A549 (cell line): ENCODE measurements around the gene LRRC37A3. TPM values are rescaled to one million over a fixed set of nuclear protein-coding genes. Genes with fewer than 3 reads are reported as not detected.
"Not testable (repeated sequence)": the region's sequence is repeated elsewhere in the genome, so short reads cannot be mapped to it uniquely, and the experiment has no call there.

Source experiments
- ATAC-seq, 2 experiments: fragments of 200-7000 bp in 1 of 2; fragments of >200 bp in 1 of 2; cut with Nextera tagmentation in 1 of 2; cut with Tn5 transposase in 1 of 2; 3 replicates each; pipeline versions ENCODE4 v1.8.0 to v1.9.1; 2018 to 2020; ENCODE audit warnings: mild to moderate bottlenecking in 1 of 2, moderate library complexity in 1 of 2
- CTCF ChIA-PET: fragments of 300-600 bp; sonication (Branson Sonifier 250); formaldehyde crosslinking; extraction: SDS; loops from one replicate; lab custom pipeline; 2021; ENCODE audit warnings: antibody characterized with exemption, inconsistent platforms; lab: Yijun Ruan, JAX
- POLR2A ChIA-PET: fragments of 350-600 bp; formaldehyde crosslinking; extraction: SDS; loops from one replicate; lab custom pipeline; 2021; ENCODE audit warnings: antibody characterized with exemption, inconsistent platforms; lab: Yijun Ruan, JAX
- DNase-seq, 2 experiments: peaks; one replicate each; pipeline versions ENCODE4 v3.0.0 to v3.0.0-alpha.2; 2011 to 2016; ENCODE audit warnings: low read depth in 1 of 2, low spot score in 1 of 2
- FAIRE-seq: peaks from 2 replicates; lab custom pipeline; 2011; peaks lifted over from hg19 to GRCh38; lab: Jason Lieb, UNC
- H3K27ac ChIP-seq, 2 experiments: fragments of >200 bp; sonication (Bioruptor Twin); formaldehyde crosslinking; 3 replicates each; pipeline ENCODE4 v1.5.1; 2016 to 2017
- H3K4me1 ChIP-seq: fragments of >200 bp; sonication (Bioruptor Twin); formaldehyde crosslinking; 3 replicates; pipeline ENCODE4 v1.6.1; 2016
- H3K4me2 ChIP-seq: fragments of >200 bp; sonication (Bioruptor Twin); formaldehyde crosslinking; 3 replicates; pipeline ENCODE4 v1.6.1; 2016
- H3K4me3 ChIP-seq: fragments of >200 bp; sonication (Bioruptor Twin); formaldehyde crosslinking; 3 replicates; pipeline ENCODE4 v1.5.1; 2016
- H3K9me3 ChIP-seq: fragments of >200 bp; sonication (Bioruptor Twin); formaldehyde crosslinking; 3 replicates; pipeline ENCODE4 v1.6.1; 2016
- JUN ChIP-seq, 2 experiments: fragments of >200 bp; sonication (Bioruptor Twin); formaldehyde crosslinking; IDR thresholded peaks; 2 replicates in 1 of 2; 3 replicates in 1 of 2; pipeline ENCODE4 v1.6.1; 2016 to 2017
- POLR2A ChIP-seq: IDR thresholded peaks from 2 replicates; pipeline ENCODE4 v1.6.1; 2012; ENCODE audit warnings: mild to moderate bottlenecking, low read length
- WGBS: methylation state at CpG from one replicate; pipeline ENCODE4 v1.1.6; 2017; ENCODE audit errors: missing lambda C conversion rate; 5-methylcytosine and 5-hydroxymethylcytosine counted together
- polyA plus RNA-seq, 4 experiments: library from polyadenylated mRNA; depleted of rRNA in 3 of 4; stranded (reverse); fragments of >200 nt; fragmentation: RNase III in 1 of 4; extraction: RNeasy Plus Mini Kit Qiagen cat#74134 plus additional on column Dnase treatment in 1 of 4; gene quantifications; 2 replicates in 3 of 4; 3 replicates in 1 of 4; pipeline ENCODE4 v1.2.3, GENCODE V29; 2011 to 2017
- TF ChIP-seq, protein P1 (sequence below): IDR thresholded peaks from 2 replicates; pipeline ENCODE4 v1.6.1; 2012

Gene LRRC37A3
- polyA plus RNA-seq, 2 of the 4 experiments (the other 2 are of a cell fraction): 2.7 to 4.9 TPM

DNA sequence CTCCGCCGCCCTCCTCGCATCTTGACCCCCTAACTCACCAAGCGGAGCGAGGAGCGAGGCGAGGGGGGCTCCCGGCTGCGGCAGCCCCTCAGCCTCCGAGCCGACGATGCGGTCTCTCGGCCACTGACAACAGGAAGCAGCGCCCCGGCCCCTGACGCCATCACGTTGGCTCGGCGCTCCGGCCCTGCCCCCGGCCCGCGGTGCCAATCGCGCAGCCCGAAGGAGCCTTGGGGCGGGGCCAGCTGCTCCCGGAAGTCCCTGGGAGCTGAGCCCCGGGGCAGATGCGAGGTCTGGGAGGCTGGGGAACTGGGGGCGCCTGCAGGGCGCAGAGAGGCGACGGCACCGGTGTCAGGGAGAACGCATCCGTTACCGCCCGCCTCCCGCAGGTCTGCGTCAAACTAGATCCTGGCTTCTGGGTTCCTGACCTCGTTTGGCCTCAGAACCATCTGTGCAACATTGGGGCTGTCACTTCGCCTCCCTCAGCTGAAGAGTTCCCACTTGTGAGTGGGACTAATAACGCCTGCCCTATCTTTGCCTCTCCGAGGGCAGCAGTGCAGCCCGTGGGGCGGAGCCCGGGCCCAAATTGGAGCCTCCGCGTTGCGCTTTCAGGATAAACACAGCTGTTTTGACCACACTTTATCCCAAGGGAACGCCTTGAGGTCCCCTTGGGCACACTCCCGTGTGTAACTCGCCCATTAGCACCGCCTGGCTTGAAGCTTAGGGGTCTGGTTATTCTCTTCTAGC is 82.1 kb downstream of the LRRC37A3 start:
- DNase-seq: peak; percentile 69 to 83
- 2% methylated on average over 41 of the region's 56 CpGs for WGBS
- FAIRE-seq, CTCF ChIA-PET, H3K9me3 ChIP-seq, H3K4me1 ChIP-seq: not testable (repeated sequence)
- TF ChIP-seq POLR2A (peak; percentile 35; the same call in 1 of the 2 replicates), JUN (IDR thresholded peaks at IDR 0.05) (peak in 1 of 2 experiments; percentile 52; a peak in 2 of 5 replicates)
- TF ChIP-seq, protein P1, sequence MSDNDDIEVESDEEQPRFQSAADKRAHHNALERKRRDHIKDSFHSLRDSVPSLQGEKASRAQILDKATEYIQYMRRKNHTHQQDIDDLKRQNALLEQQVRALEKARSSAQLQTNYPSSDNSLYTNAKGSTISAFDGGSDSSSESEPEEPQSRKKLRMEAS: peak; percentile 18; the same call in 1 of the 2 replicates
- Histone ChIP-seq H3K4me3 (peak overlapping the region; percentile 65), H3K4me2 (peak overlapping the region; percentile 87), H3K27ac (peak overlapping the region; percentile 72 to 93)
- POLR2A ChIA-PET: interaction anchor here (0.7 kb wide), 1 partner anchor 82 kb away, joined by 3 read pairs; the partner anchor contains the start of gene LRRC37A3
- ATAC-seq: peak; percentile 95 to 97

DNA sequence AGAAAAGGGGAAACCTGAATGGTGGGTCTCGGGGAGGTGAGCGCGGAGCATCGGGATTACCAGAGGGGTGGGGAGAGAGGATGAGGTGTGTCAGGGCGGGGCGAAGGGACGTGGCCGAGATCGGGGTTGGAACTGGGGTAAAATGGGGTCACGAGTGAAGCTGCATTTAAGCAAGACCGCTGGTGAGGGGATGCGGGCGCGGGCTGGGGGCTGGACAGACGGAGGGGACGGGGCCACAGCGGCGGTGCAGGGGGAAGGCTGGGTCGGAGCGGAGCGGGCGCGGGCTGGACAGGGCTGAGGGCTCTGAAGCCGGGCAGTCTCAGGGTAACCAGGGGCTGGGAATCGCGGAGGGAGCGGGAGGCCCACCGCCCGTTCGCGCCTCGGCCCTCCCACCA is 82.7 kb downstream of the LRRC37A3 start:
- H3K4me1 ChIP-seq, POLR2A ChIA-PET, CTCF ChIA-PET, H3K9me3 ChIP-seq, FAIRE-seq: not testable (repeated sequence)
- Histone ChIP-seq H3K4me3 (peak overlapping the region; percentile 65), H3K27ac (peak overlapping the region; percentile 72 to 93), H3K4me2 (peak overlapping the region; percentile 87)
- ATAC-seq (peak; percentile 61 to 79), DNase-seq (peak; percentile 27 to 35)
- 2% methylated on average over 19 of the region's 32 CpGs for WGBS

DNA sequence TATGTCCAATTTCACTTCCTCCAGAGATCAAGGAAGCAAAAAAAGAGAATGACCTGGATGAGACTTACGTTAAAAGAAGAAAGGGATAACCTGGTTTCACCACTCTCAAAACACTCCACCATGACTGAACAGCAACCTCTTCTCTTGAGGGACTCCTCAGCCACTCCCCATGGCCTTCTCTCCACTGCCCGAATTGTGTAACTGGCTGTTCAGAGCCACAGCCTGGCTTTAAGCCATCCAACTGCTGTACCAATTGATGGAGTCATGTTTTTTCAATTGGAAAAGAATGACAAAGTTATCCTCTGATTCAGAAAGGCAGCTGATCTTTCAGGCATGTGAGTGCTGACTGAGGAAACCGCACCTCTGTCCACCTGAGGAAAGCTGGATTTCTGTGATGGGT is 85.2 kb downstream of the LRRC37A3 start:
- POLR2A ChIA-PET, FAIRE-seq, DNase-seq, ATAC-seq, CTCF ChIA-PET, H3K4me3 ChIP-seq, H3K4me1 ChIP-seq, H3K4me2 ChIP-seq, H3K27ac ChIP-seq, H3K9me3 ChIP-seq: not testable (repeated sequence)
- 89% methylated on average over 3 of the region's 3 CpGs for WGBS

DNA sequence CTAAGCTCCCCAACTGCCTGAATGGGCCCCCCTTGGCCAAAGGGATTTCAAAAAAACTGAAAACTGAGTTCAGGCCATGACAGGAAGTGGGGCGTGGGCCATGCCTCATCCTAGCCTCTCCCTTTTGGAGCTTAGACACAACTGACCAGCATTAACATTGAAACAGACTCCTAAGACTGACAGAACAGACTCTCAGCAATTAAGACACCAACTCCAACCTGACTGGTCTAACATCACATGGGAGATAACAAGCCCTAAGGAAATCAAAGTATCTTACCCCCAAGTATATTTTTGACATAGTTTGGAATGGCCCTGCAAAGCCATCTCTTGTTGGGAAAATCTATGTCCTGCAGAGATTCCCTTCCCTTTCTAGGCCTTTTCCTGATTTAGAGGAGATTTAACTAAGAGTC is 88.6 kb downstream of the LRRC37A3 start:
- POLR2A ChIA-PET, H3K9me3 ChIP-seq, ATAC-seq, H3K4me1 ChIP-seq, H3K4me3 ChIP-seq, FAIRE-seq, DNase-seq, H3K27ac ChIP-seq, CTCF ChIA-PET, H3K4me2 ChIP-seq: not testable (repeated sequence)
- 90% methylated on average over 1 of the region's 1 CpG for WGBS

DNA sequence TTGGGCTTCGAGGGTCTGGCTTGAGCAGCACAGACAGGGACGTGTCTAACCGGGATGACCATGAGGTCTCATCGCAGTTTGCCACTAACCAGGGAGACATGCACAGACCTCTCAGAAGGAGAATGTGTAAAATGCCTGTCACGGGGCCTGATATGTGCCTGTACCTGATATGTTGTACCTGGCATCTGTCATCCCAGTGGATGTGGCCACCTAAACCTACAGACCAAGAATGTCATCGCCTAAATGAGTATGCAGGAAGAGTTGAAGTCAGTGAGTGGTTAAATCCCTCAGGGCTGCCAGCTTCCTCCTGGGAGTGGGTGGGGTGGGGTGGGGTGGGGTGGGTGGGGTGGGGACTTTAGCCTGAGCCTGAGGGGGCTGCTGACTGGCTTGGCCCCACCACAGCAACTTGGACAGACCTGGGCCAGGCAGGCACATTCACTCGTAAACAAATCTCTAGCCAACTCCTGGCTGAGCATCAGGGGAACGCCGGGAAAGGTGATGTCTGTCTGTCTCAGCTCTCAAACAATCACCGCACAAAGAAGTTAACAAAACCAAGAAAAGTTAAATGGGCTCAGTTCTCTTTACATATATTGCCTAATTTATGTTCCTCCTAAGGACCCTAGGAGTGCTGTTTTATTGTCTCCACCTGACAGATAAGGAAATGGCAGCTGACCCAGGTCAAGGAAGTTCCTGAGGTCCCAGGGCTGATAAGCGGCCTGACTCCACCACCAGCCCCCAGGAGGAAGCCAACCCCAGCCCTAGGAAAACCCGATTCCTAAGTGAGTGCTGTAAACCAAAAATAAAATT is 89.3 kb downstream of the LRRC37A3 start:
- DNase-seq, H3K27ac ChIP-seq, H3K4me1 ChIP-seq, ATAC-seq, FAIRE-seq, POLR2A ChIA-PET, H3K9me3 ChIP-seq, H3K4me2 ChIP-seq, H3K4me3 ChIP-seq, CTCF ChIA-PET: not testable (repeated sequence)
- WGBS: 86% methylated on average over 12 of the region's 12 CpGs

DNA sequence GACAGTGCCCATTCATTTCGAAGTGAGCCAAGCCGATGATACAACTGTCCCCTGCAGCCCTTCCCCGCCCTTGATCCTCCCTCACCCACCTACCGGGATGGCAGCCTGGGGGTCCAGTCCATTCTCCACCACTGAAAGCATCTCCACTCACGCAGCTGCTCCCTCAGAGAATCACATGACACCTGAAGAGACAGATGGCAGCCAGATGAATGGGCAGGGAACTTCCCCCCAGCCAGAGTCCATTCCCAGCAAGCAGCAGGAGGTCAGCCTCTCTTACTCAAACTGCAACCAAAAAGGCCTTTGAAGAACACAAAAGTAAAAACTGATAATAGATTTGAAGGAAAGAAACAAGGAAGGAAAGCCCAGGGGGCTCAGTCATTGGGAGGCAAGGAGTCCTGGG is 90.2 kb downstream of the LRRC37A3 start:
- POLR2A ChIA-PET, ATAC-seq, FAIRE-seq: not testable (repeated sequence)

DNA sequence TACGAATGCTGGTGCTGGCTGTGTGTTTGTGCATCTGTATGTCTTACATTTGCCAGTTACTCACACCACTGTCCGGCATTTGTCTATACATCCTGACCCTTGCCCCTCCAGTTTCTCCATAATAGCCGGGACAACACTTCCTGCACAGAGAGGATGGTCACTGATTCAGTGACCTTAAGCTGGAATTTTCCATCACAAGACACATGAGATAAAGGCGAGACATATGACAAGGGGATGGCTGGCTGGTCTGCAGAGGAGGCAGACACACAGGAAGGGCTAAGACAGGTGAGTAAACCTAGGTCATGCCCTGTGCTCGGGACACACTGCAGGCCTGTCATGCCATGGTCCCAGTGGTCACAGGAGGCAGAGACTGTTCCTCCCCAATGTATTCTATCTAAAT is 100.4 kb downstream of the LRRC37A3 start:
- 79% methylated on average over 5 of the region's 5 CpGs for WGBS
- 0 out of 6 replicates have a peak, but pooled peaks of 1 of the 2 experiments have one; percentile 35 for ATAC-seq
- DNase-seq, POLR2A ChIA-PET, H3K4me1 ChIP-seq, H3K27ac ChIP-seq, FAIRE-seq, H3K4me2 ChIP-seq, CTCF ChIA-PET, H3K9me3 ChIP-seq, H3K4me3 ChIP-seq: not testable (repeated sequence)

More for the DNA sequence above, 90.2 kb downstream of the LRRC37A3 start:
- H3K4me3 ChIP-seq, H3K4me2 ChIP-seq, H3K9me3 ChIP-seq, CTCF ChIA-PET, DNase-seq, H3K27ac ChIP-seq, H3K4me1 ChIP-seq: not testable (repeated sequence)
- WGBS: 94% methylated on average over 5 of the region's 5 CpGs

DNA sequence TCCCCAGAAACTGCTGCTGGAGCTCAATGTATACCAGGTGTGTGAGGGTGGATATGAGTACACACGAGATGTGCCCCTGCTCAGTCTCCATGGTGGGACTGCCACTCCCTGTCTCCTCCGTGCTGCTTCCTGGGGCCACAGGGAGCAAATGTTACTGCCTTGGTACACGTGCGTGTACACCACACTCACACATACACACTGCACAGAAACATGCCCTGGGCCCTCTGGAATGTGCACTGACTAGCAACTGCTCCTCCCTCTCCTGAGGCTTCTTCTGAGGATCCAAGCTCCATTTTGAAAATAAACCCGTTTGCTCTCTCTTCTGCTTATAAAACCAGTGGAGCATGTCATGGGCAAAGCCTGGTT is 103.5 kb downstream of the LRRC37A3 start:
- H3K9me3 ChIP-seq, H3K4me2 ChIP-seq, H3K4me1 ChIP-seq, DNase-seq, POLR2A ChIA-PET, FAIRE-seq, H3K27ac ChIP-seq, CTCF ChIA-PET, H3K4me3 ChIP-seq: not testable (repeated sequence)
- peak in 1 of 2 experiments; percentile 17; a peak in 1 of 6 replicates for ATAC-seq
- 77% methylated on average over 5 of the region's 5 CpGs for WGBS

DNA sequence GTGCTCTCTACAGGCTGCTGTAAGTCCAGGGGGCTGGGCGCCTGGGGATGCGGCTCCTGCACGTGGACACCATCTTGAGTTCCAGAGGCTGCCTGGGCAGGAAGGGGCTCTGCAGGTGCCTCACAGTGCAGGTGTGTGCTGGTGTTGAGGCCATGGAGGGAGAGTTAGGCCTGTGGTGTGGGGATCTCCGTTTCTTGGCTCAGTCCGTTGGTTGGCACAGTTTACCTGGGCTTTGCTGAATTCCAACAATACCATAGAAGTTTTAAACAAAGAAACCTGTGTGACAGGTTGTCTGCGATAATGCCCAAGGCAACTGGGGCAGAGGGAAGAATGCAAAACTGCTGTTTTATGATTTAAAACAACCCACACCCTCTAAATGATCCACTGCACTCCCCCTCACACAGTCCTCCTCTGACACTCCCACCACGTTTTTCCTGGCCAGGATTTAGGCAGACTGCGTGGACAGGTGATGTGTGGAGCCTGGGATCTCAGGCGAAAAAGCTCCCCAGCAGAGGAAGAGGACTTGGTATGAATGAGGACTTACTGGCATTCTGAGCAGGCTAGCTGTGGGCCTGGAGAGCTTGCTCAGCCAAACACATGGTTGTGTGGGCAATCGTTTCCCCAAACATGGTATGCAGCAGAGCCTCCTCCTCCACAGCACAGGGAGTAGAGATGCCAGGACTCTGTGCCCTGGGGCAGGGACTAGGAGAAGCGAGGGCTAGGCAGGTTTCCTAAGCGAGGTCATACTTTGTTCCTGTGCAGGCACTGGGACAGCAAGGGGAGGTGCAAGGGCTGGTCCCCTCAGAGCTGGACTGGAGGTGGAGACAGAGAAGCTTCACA is 104.1 kb downstream of the LRRC37A3 start:
- 74% methylated on average over 9 of the region's 12 CpGs for WGBS
- H3K4me1 ChIP-seq, FAIRE-seq, H3K4me2 ChIP-seq, DNase-seq, H3K27ac ChIP-seq, POLR2A ChIA-PET, CTCF ChIA-PET, H3K4me3 ChIP-seq, H3K9me3 ChIP-seq: not testable (repeated sequence)
- ATAC-seq: peak; percentile 16 to 21; a peak in 2 of 6 replicates
